MM.1S (cell line): ENCODE measurements around the gene SLIT3.

Experiments used
- CTCF ChIP-seq: fragments of 300-600 bp; sonication (generic); IDR thresholded peaks from 2 replicates; pipeline ENCODE4 v1.5.1; 2016; ENCODE audit warnings: antibody characterized with exemption, low read length, mixed read lengths
- EZH2 ChIP-seq: fragments of 300-600 bp; sonication (generic); optimal IDR thresholded peaks from 2 replicates; pipeline ENCODE3; 2017; ENCODE audit warnings: low read depth, mild to moderate bottlenecking, antibody characterized with exemption, low read length, mixed read lengths

- TF ChIP-seq CTCF (no peak), EZH2 (no peak)
Observed at GRCh38 chr5:169272111-169272510, 28.8 kb downstream of the SLIT3 start.
